ENCODE data around the gene PRKD2.

DNA sequence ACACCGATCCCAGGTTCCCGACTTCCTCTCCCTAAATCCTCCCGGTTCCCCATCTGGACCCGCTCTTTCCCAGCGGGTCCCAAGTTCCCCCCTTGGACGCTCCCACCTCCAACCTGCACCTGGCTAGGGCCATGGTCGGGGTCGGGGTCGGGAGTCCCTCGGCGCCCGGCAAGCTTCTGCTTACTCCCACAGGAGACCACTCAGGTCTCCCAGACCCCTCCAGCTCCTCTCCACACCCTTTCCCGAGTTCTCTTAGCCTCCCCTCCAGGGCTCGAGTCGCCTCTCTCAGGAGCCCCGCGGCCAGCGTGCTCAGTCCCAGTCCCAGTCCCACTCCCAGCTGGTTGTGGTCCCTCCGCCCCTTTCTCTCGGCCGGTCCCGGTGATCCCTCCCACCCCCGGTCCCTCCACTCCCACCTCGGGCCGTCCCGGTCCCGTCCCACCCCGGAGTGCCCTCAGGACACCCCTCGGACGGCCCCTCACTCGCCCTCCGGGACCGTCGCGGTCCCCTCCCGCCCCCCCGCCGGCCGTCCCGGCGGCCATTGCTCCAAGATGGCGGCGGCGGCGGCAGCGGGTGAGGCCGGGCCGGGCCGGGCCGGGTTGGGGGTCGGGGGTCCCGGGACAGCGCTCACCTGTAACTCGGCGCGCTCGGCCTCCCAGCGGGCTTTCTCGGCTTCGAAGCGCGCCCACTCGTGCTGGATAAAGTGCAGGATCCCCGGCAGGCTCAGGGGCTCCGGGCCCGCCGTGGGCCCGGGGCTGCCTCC lies 28.8 kb upstream of the PRKD2 start, which contains the start of gene FKRP:
- TF ChIP-seq CTCF (IDR thresholded peaks at IDR 0.05; ENCODE audit: borderline replicate concordance, extremely low read depth, low read length, poor library complexity, severe bottlenecking) (no peak), EZH2 (IDR thresholded peaks at IDR 0.05; ENCODE audit: borderline replicate concordance, low read depth, low read length, severe bottlenecking) (no peak)

Data from DND-41 (cell line).